HG03460 (cell line): Measurements from ENCODE around the gene GZMA.
"Not testable (repeated sequence)": the region's sequence is repeated elsewhere in the genome, so short reads cannot be mapped to it uniquely, and the experiment has no call there.

Experiments
- ATAC-seq: cut with Tn5 transposase; IDR thresholded peaks from one replicate; pipeline ENCODE4 v1.9.1; 2021; ENCODE audit not compliant: unreplicated experiment

GZMA gene

DNA sequence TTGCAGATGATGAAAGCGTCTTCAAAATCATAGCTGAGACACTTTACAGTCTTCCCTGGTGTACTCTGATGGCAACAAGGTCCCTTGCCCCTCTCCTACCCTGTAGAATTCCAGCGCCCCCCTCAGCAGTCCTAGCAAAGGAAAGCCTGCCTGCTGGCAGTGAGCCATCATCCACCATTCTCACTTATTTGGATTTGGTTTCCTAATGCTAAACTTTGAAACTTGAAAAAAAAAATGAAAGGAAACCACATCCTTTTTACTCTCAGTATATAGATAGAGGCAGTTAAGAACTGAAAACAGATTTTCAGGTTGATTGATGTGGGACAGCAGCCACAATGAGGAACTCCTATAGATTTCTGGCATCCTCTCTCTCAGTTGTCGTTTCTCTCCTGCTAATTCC lies at the start of gene GZMA:
Gene GZMA, plus strand, starts transcription at position 299 of the 400 bp plus-strand sequence. Its CDS starts 37 bp downstream, at position 336.
- ATAC-seq: no peak

DNA sequence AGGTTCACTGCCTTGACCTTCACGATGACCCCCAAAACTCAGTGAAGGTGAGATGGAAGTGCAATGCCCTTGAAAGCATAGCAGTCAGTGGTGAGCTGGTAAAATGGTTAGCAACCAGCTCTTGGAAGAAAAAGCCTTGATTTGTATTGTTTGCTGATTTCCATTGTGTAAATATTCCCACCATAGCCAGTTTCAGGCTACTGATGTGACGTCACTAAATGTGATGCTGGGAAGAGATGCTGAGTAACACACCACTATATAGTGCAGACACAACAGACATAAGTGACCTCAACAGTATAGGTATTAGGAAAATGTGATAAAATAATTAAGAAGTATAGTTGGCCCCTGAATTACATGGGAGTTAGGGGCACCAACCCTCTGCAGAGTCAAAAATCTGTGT lies 47.3 kb upstream of the GZMA start:
- no peak for ATAC-seq

DNA sequence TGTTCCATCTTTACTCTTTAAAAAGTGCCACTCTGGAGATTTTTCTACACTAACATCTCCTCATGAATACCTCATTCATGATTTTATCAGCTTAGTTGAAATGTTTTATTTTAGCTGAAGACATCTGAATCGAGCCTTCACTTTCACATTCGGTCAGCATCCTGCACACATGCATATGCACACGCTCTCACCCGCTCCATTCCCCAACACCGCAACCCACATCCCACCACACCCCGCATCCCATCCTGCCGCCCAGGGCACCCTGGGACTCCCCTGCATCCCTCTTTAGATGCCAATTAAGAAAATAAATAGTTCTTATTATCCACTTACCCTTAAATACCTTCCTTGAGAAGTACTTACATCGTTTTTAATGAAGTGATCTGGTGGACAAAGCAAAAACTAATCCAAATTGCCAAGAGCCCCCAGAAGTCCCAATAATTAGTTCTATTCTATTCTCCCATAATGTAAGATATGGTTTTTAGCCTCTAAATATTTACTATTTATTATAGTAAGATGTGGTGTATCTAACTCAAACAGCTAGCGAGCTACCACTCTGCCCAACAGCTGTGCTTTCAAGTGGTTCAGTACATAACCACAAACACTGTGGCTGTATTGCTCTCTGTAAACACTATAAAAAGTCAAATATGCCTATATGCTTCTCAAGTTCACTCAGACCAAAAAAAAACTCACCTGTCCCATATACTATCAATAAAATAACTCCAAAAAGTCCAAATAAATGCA lies 40.2 kb upstream of the GZMA start:
- no peak for ATAC-seq

DNA sequence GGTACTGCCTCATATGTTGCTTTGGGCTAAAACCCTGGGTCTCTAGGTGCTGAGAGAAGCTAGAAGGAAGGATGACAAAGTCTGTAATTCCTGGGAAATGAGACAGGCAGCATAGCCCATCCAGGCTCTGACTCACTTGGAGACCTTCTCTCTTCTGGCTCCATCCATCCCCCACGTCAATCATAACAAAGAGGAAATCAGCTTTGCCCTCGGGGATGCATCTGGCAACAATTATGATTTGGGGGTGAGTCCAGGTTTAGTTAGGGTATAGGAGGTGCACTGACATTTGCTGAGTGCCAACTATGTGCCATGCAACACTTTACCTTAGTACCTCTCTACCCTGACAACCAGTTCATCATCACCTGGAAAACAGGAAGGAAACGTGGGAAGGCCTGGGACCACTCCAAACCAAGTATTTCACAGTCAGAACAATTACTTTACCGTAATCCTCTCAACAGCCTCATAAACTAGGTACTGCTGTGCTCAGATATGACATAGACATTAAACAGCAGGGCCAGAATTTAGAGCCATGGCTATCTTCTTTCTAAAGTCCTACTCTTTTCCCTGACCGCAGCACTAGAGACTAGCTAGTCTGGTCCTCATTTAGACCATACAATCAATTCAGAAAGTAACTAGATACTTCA lies 39.1 kb upstream of the GZMA start:
- no peak for ATAC-seq

DNA sequence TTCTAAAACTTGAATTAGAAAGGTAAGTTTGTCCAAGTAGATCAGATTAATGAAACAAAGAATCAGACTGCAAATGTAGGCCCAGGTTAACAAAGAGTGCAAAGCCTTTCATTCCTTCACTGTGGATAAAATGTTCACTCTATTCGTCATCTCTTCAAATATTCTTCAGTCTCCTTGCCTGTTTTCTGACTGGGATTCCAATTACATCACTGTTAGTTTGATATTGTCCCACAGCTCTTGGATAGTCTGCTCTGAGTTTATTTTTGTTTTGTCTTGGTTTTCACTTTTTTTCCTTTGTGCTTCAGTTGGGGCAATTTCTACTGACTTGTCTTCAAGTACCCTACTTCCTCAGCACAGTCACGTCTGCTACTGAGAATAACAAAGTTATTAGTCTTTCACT lies 38.5 kb upstream of the GZMA start:
- ATAC-seq: no peak

DNA sequence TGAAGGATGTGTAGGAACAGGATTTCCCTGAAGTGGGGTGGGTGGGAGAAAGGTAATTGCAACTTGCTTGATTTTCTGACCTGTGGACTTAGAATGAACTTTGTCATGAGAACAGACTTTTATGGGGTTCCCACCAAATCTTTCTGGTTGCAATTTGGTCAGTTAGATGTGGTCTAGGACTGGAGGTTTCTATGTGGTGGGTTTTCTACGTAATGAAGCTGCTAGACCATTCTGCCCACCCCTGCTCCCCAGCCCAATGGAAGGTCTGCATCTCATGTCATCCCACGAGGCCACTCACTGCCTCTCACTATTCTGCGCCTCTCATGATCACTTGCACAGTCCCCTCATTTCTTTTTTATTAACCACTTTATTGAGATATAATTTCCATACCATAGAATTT lies 37.9 kb upstream of the GZMA start:
- ATAC-seq: no peak

DNA sequence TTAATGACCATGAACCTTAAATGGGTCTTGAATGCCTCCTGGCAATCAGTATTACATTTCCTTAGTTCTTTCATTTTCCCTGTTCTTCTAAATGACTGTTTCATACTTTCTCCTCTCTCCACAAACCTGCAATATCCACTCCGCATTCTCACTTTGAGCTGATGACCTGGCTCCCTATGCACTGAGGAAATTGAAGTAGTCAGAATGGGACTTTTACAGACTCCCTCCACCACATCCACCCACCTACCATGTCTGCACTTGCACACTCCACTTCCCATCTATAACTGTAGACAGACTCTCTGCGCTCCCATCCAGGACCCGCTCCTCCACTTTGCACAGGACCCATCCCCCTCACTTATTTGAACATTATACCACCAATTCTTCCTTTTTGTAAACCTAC lies 36.2 kb upstream of the GZMA start:
- ATAC-seq: no peak

DNA sequence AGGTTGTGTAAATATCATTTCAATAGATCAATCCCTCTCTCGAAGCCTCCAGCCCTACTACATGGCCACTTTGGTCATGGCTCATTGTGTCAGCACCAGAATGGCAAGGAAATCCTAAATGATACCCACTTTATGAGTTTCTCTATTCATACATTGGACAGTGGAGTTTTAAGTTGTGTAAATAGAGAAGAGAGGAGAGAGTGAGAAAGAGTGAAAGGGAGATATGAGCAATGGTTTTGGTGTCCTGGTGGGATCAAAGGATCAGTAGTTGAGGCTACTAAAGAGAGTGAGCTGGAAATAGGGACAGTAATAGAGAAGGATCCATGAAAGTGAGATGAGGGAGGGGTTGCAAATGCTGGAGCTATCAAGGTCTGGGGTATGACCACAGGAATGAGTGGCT lies 31.5 kb upstream of the GZMA start:
- ATAC-seq: no peak

DNA sequence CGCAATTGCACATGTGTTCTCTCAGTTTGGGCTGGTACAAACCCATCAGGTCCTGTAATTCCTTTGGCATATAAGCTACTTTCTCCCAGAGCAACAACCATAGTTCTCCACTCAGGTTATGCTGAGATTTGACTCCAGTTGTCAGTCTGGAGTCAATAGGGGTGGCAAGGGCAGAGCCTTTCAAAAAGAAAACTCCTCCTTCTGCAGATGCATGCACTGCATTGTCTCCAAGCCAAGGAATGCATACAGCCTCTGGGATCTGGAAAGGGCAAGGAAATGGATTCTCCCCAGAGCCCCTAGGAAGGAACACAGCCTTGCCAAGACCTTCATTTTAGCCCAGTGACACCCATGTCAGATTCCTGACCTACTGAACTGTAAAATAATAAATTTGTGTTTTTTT lies 31.0 kb upstream of the GZMA start:
- ATAC-seq: no peak

DNA sequence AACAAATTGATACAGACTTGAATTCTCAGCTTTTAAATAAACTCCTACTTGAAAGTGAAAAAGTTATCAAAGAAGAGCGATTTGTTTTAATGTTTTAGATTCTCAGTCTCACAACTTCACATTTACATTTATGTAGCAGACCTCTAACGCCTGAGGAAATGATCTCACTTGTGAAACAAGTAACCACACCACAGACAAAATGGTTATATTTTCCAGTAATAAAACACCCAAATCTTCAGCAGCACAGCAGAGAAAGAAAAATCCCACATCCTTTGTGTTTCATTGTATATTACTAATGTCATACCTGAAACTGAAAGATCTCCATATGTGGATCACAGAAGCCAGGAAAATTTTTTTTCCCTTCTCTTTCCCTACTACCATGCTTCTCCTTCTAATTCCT lies 29.8 kb upstream of the GZMA start:
- ATAC-seq: no peak

DNA sequence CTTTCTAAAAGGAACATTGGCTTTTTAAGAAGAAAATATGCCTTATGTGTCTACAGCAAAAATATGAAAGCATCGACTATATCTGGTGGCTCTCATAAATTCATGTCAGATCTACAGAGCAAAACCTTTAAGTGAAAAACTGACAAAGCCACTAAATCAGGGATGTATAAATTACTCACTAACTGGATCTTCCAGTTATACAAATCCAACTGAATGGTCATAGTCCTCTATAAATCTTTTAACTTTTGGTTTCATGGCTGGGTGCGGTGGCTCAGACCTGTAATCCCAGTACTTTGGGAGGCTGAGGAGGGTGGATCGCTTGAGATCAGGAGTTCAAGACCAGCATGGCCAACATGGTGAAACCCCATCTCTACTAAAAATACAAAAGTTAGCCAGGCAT lies 29.2 kb upstream of the GZMA start:
- no peak for ATAC-seq

DNA sequence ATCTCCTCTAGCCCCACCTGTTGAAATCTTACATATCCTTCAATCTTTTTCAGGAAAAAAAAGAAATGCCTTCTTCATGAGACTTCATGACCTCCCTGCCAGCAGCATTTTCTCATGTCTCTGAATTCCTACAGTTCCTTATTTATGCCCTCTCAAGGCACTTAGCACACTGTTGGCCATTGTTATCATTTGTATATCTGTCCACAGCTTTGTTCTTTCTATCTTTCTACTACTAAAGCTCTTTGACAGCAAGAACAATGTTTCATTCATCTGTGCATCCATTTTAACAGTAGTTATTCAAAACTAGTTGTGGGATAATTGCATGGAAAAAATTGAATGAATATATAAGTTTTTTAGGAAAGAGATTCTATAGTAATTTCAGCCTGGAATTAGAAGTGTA lies 20.9 kb upstream of the GZMA start:
- no peak for ATAC-seq

DNA sequence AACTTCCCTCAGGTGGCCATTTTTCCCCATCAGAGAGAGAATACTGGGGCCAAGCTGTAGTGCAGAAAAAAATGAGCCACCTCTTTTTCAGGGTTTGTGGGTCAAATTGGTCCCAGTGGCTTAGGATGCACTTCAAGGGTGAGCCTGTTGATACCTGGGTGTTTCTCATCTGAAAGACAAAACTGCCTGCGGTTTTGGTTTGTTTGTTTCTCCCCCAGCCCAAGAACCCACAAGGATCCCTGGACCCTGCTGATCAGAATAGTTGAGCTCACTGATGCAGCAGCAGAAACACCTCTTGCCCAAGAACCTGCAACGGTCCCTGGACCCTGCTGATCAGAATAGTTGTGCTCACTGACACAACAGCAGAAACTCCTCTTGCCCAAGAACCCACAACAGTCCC lies 13.1 kb upstream of the GZMA start:
- ATAC-seq: not testable (repeated sequence)

DNA sequence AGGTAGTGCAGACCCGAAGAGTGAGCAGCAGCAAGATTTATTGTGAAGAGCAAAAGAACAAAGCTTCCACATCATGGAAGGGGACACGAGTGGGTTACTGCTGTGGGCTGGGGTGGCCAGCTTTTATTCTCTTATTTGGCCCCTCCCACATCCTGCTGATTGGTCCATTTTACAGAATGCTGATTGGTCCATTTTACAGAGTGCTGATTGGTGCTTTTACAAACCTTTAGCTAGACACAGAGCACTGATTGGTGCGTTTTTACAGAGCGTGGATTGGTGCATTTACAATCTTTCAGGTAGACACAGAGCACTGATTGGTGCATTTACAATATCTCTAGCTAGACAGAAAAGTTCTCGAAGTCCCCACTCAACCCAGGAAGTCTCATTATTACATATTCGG lies 11.4 kb upstream of the GZMA start:
- not testable (repeated sequence) for ATAC-seq

DNA sequence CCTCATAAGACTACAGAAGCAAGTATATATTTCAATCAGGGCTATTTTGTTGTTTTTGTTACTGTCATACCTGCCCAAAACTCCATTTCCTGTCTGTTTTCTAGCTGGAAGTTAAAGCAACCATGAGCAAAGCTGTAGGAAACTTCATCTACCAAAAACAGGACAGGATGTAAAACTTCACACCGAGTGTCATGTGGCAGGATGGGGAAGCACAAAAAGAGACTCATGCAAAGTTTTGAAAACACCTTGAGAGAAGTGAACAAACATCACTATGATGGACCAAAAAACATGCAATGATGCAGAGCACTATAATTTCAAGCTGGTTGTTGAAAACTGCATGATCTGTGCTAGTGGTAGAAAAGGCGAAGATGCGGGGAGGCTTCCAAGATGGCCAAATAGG lies 6.3 kb upstream of the GZMA start:
- ATAC-seq: no peak

DNA sequence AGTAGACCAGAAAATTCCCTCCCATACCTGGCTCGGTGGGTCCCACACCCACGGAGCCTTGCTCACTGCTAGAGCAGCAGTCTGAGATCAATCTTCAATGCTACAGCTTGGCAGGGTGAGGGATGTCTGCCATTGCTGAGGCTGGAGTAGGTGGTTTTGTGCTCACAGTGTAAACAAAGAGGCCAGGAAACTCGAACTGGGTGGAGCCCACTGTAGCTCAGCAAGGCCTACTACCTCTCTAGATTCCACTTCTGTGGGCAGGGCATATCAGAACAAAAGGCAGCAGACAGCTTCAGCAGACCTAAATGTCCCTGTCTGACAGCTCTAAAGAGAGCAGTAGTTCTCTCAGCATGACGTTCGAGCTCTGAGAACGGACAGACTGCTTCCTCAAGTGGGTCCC lies 5.6 kb upstream of the GZMA start:
- ATAC-seq: no peak

DNA sequence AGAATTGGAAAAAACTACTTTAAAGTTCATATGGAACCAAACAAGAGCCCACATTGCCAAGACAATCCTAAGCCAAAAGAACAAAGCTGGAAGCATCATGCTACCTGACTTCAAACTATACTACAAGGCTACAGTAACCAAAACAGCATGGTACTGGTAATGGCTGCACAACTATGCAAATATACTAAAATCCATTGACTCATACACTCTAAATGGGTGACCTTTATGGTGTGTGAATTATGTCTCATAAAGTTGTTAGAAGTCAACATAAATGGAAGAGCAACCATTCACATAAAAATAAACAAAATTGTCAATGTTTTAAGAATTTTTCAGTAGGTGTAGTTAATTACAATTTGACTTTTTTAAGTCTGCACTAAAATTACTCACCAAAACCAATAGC lies 1.3 kb upstream of the GZMA start:
- ATAC-seq: not testable (repeated sequence)

DNA sequence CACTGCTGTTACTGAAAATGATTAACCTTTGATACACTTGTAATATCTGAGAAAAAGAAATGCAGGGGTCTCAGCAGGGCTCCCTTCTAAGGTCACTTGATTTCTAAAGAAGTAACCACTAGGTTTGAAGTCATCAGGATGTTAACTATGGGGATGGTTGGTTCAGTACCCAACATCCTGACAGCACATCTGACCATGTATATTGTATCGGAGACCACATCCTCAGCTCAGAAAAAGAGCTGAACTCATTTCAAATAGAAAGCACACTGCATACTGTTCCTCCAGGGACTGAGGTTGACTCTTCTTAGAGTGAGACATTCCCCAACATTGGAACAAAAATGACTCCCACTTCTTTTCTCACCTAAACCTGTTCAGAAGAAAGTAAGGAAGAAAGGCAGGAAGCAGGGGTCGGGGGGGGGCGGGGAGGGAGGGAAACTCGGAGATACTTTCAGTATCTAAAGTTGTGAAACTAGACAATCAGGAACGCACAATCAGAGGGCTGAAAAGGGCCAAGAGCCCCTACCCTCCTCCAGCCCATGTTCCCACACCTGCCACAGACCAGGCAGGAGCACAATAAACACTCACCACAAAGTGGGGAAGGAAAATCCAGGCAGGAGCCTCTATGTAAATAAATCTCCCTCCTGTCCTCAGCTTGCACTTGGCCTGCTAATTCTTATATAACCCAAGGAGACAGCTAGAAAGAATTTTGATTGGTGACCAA lies 730 bp upstream of the GZMA start:
- no peak for ATAC-seq

DNA sequence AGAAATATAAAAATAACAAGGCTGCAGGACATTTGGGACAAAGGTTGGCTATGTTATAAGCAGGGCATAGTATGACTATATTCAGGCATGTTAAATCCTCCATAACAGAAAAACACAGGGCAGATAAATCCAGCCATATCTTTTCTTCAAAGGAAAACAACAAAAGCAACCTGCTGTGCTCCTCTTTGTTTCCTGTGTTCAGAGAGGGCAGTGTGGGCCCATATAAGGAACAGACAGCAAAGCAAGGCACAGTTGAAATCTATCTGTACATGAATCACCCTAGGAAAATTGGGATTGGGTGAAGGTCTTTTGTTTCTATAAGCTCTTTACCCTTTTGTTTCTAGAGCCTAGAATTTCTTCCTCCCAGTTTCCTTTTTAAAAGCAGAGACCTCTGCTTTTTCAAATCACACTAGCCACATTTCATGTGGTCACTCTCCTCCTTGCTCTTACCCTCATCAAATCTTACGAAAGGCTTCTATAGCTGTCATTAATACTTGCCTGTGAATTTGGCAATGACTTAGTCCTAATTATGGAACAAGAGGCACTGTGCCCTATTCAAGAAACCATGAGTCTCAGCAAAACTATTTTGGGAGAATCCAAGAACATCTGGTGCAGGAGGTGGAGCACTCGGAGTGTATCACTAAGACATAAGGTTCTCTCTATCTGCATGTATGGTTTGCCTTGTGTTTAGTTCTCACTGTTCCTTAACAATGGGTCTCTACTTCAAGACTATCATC lies 1.8 kb downstream of the GZMA start:
- ATAC-seq: no peak

DNA sequence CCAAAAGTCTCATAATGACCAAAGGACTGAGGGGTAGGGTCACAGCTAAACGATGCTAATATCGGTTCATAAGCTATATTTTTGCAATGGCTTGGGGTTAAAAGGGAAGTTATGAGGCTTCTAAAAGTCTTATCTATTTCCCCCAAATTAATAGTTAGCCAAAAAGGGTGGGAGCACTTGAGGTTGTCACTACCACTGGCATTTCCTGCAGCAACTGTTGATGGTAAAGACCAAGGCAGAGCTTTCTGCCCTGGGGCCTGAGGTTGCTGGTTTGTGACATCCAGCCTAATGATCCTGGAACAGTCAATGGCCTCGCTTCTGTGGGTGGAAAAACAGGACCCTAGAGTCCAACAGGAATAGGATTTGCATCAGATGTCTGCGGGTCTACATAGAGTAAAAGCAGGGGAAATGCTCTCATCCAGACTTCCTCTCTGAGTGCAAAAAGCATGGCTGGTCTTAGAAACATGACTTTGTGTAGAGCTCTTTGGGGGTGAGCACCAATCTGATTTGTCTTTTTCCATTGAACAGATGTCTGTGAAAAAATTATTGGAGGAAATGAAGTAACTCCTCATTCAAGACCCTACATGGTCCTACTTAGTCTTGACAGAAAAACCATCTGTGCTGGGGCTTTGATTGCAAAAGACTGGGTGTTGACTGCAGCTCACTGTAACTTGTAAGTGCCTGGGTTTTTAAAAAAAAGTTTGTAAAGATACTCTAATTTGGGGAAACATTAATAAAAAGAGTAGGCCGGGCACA lies 2.7 kb downstream of the GZMA start:
- no peak for ATAC-seq

DNA sequence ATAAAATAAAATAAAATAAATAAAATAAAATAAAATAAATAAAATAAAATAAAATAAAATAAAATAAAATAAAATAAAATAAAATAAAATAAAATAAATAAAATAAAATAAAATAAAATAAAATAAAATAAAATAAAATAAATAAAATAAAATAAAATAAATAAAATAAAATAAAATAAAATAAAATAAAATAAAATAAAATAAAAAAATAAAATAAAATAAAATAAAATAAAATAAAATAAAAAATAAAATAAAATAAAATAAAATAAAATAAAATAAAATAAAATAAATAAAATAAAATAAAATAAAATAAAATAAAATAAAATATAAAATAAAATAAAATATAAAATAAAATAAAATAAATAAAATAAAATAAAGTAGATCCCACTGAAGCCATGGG lies 3.5 kb downstream of the GZMA start:
- ATAC-seq: not testable (repeated sequence)
